Activated B cell treated with CpG ODN at 0.5 μM for 24 hours (primary cell): ENCODE measurements around the gene ARHGEF17. TPM values are rescaled to one million over a fixed set of nuclear protein-coding genes. Genes with fewer than 3 reads are reported as not detected.

Experiments used
- ATAC-seq: fragments of 200-7000 bp; cut with Tn5 transposase; one replicate; pipeline ENCODE4 v1.10.0; 2021; ENCODE audit warnings: low read depth, mild to moderate bottlenecking, moderate library complexity
- CTCF ChIA-PET: fragments of 350-600 bp; sonication (Branson Sonifier 250); formaldehyde crosslinking; loops from one replicate; lab custom pipeline; 2021; ENCODE audit warnings: antibody characterized with exemption; lab: Charles Lee
- POLR2A ChIA-PET: fragments of 350-600 bp; sonication (Branson Sonifier 250); formaldehyde crosslinking; loops from one replicate; lab custom pipeline; 2021; ENCODE audit warnings: antibody characterized with exemption; lab: Charles Lee
- DNase-seq: peaks from one replicate; pipeline ENCODE4 v3.0.0; 2022
- H3K27ac Mint-ChIP-seq: one replicate; pipeline ENCODE4 v1.8.0; 2020; ENCODE audit warnings: mixed read lengths
- H3K27me3 Mint-ChIP-seq: one replicate; pipeline ENCODE4 v1.8.0; 2021; ENCODE audit warnings: mixed read lengths
- H3K36me3 Mint-ChIP-seq: one replicate; pipeline ENCODE4 v1.8.0; 2021; ENCODE audit warnings: low read depth, mixed read lengths
- H3K4me1 Mint-ChIP-seq: one replicate; pipeline ENCODE4 v1.8.0; 2021; ENCODE audit warnings: mixed read lengths
- H3K4me3 Mint-ChIP-seq: one replicate; pipeline ENCODE4 v1.8.0; 2020; ENCODE audit warnings: mild to moderate bottlenecking, mixed read lengths
- H3K9me3 Mint-ChIP-seq: one replicate; pipeline ENCODE4 v1.8.0; 2020; ENCODE audit warnings: mixed read lengths
- intact Hi-C: fragments of 100-400 bp; cut with micrococcal nuclease; formaldehyde crosslinking; loops from one replicate; pipeline ENCODE4 v1.15.1; 2024
- total RNA-seq: library from RNA; stranded (reverse); gene quantifications from 2 replicates; pipeline ENCODE4 v1.2.3, GENCODE V29; 2022
- TF ChIP-seq, protein P1 (sequence below): fragments of 200-600 bp; IDR thresholded peaks from one replicate; pipeline ENCODE4 v1.8.0; 2022; ENCODE audit warnings: antibody characterized with exemption, mild to moderate bottlenecking

Gene ARHGEF17
- total RNA-seq, 1 donor from 2014 or later = 0.02 TPM

DNA sequence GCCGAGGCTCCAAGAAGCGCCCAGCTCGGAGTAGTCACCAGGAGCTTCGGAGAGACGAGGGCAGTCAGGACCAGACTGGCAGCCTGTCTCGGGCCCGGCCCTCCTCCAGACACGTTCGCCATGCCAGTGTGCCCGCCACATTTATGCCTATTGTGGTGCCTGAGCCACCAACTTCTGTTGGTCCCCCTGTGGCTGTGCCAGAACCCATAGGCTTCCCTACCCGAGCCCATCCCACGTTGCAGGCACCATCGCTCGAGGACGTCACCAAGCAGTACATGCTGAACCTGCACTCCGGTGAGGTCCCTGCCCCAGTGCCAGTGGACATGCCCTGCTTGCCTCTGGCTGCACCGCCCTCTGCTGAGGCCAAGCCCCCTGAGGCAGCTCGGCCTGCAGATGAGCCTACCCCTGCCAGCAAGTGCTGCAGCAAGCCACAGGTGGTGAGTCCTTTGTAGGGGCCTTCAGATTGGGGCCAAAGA is 3.4 kb downstream of the ARHGEF17 start:
- Mint-ChIP-seq H3K4me3 (no peak overlapping the region), H3K27ac (no peak overlapping the region), H3K36me3 (no peaks in the 10 kb centered on the region), H3K27me3 (peaks cover 5% of the 10 kb centered on the region), H3K4me1 (peaks cover 8% of the 10 kb centered on the region), H3K9me3 (no peaks in the 10 kb centered on the region)
- ChIA-PET POLR2A (no interaction called here), CTCF (interaction anchor here (1.9 kb wide), 1 partner anchor 40 kb away, joined by 5 read pairs; no protein-coding TSS in a partner anchor)
- DNase-seq = no peak
- no peak for ATAC-seq
- intact Hi-C loops = no loop called here
- TF ChIP-seq, protein P1, sequence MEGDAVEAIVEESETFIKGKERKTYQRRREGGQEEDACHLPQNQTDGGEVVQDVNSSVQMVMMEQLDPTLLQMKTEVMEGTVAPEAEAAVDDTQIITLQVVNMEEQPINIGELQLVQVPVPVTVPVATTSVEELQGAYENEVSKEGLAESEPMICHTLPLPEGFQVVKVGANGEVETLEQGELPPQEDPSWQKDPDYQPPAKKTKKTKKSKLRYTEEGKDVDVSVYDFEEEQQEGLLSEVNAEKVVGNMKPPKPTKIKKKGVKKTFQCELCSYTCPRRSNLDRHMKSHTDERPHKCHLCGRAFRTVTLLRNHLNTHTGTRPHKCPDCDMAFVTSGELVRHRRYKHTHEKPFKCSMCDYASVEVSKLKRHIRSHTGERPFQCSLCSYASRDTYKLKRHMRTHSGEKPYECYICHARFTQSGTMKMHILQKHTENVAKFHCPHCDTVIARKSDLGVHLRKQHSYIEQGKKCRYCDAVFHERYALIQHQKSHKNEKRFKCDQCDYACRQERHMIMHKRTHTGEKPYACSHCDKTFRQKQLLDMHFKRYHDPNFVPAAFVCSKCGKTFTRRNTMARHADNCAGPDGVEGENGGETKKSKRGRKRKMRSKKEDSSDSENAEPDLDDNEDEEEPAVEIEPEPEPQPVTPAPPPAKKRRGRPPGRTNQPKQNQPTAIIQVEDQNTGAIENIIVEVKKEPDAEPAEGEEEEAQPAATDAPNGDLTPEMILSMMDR = no peak

GRCh38 chr11:73312036-73312435 is 4.0 kb downstream of the ARHGEF17 start:
- DNase-seq (no peak), ATAC-seq (no peak)
- ChIA-PET CTCF (interaction anchor here (1.9 kb wide), 1 partner anchor 39 kb away, joined by 5 read pairs; no protein-coding TSS in a partner anchor), POLR2A (no interaction called here)
- no peak overlapping the region for H3K4me3 Mint-ChIP-seq
- no peaks in the 10 kb centered on the region for H3K9me3 Mint-ChIP-seq
- TF ChIP-seq, protein P1 = no peak
- intact Hi-C loops = no loop called here
- H3K27me3 Mint-ChIP-seq = peaks cover 3% of the 10 kb centered on the region
- H3K4me1 Mint-ChIP-seq = peaks cover 3% of the 10 kb centered on the region
- no peaks in the 10 kb centered on the region for H3K36me3 Mint-ChIP-seq
- H3K27ac Mint-ChIP-seq = no peak overlapping the region

GRCh38 chr11:73312851-73313327 is 4.8 kb downstream of the ARHGEF17 start:
- CTCF ChIA-PET = interaction anchor here (1.9 kb wide), 1 partner anchor 38 kb away, joined by 5 read pairs; no protein-coding TSS in a partner anchor
- H3K9me3 Mint-ChIP-seq = no peaks in the 10 kb centered on the region
- DNase-seq = no peak

DNA sequence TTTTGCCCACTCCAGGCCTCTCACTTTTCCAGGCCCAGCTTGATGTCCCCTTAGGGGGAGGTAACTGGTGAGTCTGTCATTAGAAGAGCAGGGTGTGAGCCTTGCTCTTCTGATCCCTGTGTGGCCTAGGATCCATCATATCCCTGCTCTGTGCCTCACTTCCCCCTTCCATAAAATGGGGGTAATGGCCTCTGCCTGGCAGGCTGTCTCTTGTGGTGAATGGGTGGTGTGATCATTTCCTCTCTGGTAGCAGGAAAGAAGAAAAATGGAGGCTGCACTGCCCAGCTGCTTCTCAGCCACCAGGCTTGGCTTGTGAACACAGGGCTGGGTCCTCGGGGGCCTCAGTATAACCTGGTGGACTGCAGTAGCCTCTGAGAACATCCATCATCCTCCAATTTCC is 5.6 kb downstream of the ARHGEF17 start:
- no peaks in the 10 kb centered on the region for H3K9me3 Mint-ChIP-seq
- CTCF ChIA-PET = no interaction called here
- no peak for ATAC-seq

More at GRCh38 chr11:73312851-73313327, 4.8 kb downstream of the ARHGEF17 start:
- Mint-ChIP-seq H3K27ac (no peak overlapping the region), H3K4me1 (no peaks in the 10 kb centered on the region), H3K27me3 (no peaks in the 10 kb centered on the region), H3K4me3 (no peak overlapping the region), H3K36me3 (no peaks in the 10 kb centered on the region)
- POLR2A ChIA-PET = no interaction called here
- intact Hi-C loops = no loop called here
- ATAC-seq = no peak
- TF ChIP-seq, protein P1 = no peak

More for the DNA sequence above, 5.6 kb downstream of the ARHGEF17 start:
- DNase-seq = no peak
- Mint-ChIP-seq H3K36me3 (no peaks in the 10 kb centered on the region), H3K4me3 (no peak overlapping the region), H3K4me1 (no peaks in the 10 kb centered on the region), H3K27ac (no peak overlapping the region), H3K27me3 (peaks cover 2% of the 10 kb centered on the region)
- intact Hi-C loops = no loop called here
- TF ChIP-seq, protein P1 = no peak
- POLR2A ChIA-PET = no interaction called here
